HG02943 (cell line): Measurements from ENCODE around the gene SMURF1.

ENCODE experiments used
- ATAC-seq: cut with Tn5 transposase; IDR thresholded peaks from one replicate; pipeline ENCODE4 v1.9.1; 2021; ENCODE audit warnings: mild to moderate bottlenecking, low read depth, moderate library complexity; ENCODE audit not compliant: unreplicated experiment

Gene SMURF1

GRCh38 chr7:98995523-98996149 is 148.3 kb downstream of the SMURF1 start:
- ATAC-seq, result no peak

GRCh38 chr7:98995111-98995510 is 148.8 kb downstream of the SMURF1 start:
- no peak for ATAC-seq

- no peak for ATAC-seq
These were observed 149.6 kb downstream of the SMURF1 start for GRCh38 chr7:98994046-98994944.

DNA sequence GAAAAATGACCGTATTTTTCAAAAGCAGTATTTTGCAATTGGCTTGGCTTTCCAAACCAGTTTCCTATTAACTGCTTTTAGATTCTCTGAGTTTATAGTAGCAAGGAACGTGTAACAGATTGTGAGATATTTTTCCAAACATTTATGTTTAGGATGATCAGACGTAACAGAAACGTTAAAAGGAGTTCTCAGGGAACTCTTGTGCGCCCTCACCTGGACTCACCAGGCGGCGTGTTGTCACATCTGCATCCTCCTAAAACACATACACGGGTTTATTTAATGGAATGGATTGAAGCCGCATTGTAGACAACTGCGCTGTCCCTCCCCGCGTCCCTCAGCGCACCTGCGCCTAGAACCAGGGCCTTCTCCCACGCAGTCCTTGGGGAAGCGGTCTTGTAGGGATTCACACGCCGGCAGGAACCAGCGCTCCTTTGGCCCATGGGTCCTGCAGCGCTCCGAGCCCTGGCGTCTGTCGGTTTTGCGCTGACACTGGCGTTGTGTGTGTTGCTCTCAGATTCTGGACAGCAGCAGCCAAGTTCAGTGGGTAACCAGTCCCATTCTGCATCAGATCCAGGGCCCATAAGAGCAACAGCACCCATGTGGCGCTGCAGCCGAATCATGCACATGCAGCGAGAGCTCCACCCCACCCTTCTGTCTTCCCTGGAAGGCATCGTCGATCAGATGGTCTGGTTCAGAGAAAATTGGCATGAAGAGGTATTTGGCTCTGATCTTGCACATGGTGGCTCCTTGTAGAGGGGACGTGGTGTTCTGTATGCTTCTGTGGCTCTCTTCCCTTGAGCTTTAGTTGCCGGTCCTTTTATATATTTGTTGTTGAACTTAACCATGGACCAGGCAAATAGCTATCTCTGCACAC is 150.6 kb downstream of the SMURF1 start:
- no peak for ATAC-seq

GRCh38 chr7:98992076-98992475 is 151.8 kb downstream of the SMURF1 start:
- no peak for ATAC-seq

DNA sequence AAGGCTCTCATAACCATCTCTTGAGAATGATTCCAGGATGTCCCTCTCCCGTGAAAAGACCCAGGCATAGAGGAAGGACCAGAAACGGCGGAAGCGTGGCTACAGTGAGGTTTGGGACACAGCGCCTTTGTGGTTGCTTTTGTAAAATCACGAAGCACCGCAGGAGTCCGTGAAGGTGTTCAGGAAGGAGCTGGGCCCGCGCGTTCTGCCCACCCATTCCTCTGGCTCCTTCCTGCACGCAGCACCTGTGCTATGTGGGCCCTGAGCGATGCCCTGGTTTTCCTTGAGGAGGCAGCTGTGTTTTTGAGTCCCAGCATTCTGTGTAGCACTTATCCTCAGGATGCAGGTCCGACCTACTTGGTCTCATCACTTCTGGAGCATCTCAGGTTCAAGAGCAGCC is 152.8 kb downstream of the SMURF1 start:
- no peak for ATAC-seq

DNA sequence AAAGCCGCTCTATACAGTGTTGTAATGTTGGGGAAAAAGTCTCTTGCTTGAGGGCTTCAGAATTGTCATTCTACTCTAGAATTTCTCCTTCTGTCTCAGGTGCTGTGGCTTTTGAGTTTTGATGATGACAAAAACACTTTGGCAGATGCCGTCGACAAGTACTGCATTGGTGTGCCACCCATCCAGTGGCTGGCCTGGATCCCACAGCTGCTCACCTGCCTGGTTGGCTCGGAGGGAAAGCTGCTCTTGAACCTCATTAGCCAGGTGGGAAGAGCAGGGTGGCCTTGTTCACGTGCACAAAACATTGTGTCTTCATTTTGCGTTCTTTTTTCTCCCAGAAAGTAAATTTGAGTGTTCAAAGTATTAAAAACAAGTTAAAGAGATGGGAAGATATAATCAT is 153.6 kb downstream of the SMURF1 start:
- no peak for ATAC-seq

GRCh38 chr7:98988641-98989040 is 155.3 kb downstream of the SMURF1 start:
- no peak for ATAC-seq

- ATAC-seq, result no peak
These were observed 158.0 kb downstream of the SMURF1 start for GRCh38 chr7:98985945-98986344.

- no peak for ATAC-seq
These were observed 158.5 kb downstream of the SMURF1 start for GRCh38 chr7:98985406-98985805.

DNA sequence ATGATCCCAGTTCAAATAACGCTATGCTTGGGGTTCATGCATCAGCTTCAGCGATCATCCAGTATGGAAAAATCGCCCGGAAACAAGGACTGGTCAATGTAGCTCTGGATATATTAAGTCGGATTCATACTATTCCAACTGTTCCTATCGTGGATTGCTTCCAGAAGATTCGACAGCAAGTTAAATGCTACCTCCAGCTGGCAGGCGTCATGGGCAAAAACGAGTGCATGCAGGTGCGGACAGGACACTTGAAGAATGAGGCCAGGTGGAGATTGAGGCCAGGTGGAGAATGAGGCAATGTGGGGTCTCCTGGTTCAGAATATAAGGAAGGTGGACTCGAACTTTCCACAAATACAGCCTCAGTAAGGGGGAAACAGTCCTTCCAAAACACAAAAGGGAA is 159.8 kb downstream of the SMURF1 start:
- ATAC-seq, result no peak

GRCh38 chr7:98982686-98983085 is 161.2 kb downstream of the SMURF1 start:
- ATAC-seq, result no peak

DNA sequence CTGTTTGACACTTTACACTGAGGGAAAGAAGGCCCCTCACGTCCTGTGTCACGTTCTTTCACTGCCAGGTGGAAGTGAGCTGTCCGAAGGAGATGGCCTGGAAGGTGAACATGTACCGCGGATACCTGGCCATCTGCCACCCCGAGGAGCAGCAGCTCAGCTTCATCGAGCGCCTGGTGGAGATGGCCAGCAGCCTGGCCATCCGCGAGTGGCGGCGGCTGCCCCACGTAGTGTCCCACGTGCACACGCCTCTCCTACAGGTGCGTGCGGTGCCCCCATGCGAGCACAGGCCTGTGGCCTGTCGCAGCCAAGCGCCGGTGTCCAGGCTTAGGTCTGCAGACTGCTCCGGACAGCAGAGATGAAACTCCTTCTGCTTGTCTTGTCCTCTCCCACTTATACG is 162.2 kb downstream of the SMURF1 start:
- no peak for ATAC-seq

GRCh38 chr7:98978672-98979071 is 165.2 kb downstream of the SMURF1 start:
- no peak for ATAC-seq
